Retina (tissue), 1 donor: ENCODE measurements around the gene ADCY3.
"Not testable (repeated sequence)": the region's sequence is repeated elsewhere in the genome, so short reads cannot be mapped to it uniquely, and the experiment has no call there.

Experiments
- DNase-seq: peaks from one replicate; pipeline ENCODE4 v3.0.0-alpha.2; 2016

The ADCY3 gene

DNA sequence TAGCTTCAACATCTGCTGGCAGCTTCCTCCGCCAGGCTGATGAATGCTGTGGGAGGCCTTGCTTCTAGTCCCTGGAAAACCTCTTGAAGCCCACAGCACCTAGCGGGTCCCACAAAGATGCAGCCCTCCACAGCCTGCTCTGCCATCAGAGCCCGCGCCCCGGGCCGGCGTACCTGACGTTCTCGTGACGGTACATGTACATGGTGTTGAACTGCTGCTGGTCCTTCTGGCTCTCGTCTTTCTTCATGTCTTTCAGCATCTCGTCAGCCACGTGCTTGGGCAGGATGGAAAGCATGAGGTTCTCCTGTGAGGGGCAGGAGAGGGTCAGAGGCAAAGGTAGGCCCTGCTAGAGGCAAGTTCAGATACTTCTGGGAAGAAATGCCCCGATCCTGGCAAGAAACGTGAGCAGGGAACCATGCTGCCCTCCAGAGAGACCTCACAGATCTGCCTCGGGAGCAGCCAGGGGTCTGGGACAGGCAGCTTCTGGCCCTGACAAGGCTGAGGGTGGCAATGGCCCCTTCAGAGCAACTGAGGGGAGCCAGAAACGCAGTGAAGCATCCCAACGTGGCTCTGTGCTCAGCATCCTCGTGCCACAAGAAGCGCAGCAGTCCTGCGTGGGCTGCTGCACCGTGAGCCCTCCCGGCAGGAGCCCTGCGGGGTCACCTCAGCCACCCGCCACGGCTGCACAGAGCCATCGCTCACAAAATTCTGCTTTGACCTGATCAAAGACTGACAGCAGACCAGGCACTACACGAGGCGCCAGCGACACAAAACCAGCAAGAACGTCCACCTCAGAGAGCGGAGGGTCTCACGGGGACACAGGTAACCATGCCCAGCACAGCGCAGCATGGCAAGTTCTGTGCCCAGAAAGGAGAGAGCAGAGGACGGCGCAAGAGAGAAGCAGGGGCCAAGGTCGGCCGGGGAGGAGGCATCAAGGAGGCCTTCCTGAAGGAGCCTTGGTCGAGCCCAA is 77.7 kb downstream of the ADCY3 start:
- no peak for DNase-seq

DNA sequence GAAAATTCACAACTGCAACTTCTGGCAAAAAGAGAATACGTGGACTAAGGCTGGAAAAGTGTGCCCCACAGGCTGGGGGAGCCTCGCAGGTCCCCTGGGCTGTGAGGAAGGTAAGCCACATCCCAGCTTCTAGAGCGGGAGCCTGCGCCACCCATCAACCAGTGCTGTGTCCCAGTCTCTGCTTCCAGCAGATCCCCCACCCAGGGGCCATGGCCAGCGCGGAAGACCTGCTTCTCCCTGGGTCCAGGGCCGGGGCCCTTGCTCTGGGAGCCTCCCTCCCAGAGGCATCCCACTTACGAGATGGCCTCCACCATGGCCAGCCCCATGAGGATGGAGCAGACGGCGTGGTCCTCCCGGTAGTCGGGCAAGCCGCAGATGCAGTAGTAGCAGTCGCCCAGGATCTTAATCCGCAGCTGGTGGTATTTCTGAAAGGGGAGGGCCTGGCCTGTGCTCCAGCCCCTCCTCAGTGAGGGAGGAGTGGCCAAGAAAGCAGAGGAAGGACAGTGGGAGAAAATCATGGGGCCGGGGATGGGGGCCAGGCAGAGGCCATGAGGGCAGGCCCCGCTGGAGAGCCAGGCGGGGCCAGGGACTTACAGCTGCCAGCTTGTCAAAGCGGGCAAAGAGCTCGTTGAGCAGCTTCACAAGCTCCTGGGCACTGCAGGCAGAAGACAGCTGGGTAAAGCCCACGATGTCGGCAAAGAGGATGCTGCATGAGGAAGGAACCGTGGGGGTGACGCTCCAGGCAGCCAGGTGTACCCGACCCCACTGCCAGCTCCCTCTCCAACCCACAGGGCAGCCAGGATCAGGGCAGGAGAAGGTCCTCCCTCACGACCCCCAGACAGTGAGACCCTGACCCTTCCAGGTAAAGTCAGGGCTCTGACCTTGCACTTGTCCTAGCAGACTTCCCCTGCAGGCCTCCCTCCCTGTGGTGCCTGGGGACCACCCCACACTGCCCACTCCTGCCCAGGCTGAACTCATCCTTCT is 78.8 kb downstream of the ADCY3 start:
- peak; percentile 23 for DNase-seq

DNA sequence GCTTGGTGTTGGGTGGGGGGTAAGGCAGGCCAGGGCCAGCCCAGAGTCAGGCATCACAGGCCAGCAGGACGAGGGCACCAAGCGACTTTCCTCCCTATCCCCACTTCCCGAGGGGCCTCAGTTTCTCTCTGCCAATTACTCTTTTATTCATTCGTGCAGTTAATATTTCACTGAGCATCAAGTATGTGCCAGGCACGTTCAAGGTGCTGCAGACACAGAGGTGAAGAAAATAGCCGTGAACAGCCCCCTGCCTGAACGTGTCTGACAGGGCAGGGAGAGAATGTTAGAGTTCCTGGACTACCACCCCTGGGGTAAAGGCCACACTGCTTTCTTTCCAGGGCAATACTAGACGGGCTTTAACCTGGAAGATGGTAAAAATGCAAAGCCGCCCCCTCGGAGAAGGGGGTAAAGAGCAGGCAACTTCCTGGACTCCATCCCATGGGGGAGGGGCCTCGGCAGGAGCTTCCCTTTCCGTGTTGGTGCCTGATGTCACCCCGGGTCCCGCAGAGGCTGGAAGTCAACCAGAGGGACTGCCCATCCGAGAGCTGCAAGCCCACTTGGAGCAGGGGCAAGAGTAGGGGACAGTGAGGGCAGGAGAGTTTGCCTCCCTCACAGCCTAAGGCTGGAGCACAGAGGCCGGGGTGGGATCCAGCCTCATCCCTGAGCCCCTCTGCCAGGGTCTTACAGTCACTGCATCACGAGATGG is 79.7 kb downstream of the ADCY3 start:
- DNase-seq, result no peak

DNA sequence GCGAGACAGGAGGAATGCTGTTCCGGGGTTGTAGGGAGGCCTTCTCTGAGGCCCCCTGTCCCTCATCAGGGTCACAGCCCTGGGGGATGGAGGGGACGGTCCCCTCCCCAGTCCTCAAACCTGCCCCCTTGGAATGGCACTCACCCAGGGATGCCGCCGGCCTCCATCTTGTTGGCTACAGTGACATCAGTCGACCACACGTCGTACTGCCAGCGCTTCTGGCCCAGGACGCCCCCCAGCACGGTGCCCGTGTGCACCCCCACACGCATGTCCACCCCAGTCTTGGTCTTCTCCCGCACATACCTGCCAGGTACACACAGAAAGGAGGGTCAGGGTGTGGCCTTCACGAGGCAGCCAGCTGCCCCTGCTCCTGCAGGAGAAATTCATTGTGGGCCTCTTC is 80.3 kb downstream of the ADCY3 start:
- no peak for DNase-seq

DNA sequence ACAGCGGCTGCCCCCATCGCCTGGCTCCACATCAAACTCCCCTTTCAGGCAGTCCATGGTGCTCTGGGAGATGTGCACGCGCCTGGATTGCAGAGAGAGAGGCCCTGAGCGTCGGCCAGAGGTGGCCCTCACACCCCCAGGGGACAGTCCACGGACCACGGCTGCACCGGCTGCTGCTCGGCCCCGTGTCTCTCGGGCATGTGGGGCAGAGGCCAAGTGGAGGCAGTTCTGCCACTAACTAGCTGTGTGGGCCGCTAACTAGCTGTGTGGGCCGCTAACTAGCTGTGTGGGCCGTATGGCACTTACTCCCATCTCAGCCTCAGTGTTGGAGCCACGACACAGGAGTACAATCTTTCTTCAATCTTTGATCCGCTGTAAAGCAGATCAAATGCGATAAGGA is 81.5 kb downstream of the ADCY3 start:
- no peak for DNase-seq

DNA sequence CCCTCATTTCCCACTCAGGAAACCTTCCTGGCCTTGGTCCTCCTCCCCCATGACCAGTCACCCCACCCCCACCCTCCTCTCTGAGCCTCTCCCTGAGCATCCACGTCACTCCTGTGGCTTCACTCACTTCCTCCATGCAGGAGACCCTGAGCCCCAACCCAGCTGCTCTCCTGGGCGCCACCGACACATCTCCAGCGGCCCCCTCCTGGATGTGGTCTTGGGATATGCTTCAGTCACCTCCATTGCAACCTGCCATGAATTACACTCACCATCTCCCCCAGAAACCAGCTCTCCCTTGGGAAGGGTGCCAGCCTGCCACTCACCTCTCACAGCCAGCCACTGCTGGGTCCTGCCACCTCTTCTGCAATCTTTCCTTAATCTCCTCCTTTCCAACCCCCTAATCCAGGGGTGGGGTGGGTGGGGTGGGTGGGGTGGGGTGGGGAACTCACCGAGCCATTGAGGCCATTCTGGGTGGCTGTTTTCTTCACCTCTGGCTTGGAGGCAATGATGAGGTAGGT is 82.0 kb downstream of the ADCY3 start:
- no peak for DNase-seq

DNA sequence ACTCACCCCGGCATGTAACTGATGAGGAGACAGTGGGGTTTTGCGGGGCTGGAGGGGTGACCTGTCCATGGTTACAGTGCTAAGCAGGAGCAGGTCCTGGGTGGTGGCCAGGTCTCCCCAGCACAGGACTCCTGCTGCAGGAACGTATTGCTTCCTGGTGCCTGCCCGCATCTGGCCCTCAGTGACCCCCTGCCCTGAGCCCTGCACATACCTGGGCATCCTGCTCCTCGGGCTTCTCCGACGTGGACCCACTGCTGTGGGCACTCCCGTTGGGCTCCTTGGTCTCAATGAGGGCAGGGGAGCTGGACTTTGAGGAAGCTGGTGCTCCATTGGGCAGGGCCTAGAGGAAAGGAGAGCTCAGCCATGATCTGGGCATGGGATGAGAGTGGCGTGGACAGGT is 83.3 kb downstream of the ADCY3 start:
- DNase-seq, result no peak

DNA sequence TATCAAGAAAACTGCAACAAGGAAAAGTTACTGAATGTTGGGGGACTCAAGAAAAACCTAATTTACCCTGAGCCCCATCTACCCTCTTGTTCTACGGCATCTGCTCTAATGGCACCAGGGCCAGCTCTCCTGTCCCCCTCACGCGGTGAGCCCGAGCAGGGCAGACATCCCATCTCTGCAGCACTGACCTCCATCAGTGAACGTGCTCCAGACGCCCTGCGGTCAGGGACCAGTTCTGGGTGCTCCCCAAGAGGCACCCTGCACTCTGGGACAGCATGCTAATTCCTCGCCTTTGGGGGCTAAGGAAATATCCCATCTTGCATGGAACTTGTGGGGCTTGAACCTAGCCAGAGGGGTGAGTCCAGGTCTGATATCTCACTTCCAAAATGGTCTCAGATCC is 83.8 kb downstream of the ADCY3 start:
- DNase-seq, result no peak

DNA sequence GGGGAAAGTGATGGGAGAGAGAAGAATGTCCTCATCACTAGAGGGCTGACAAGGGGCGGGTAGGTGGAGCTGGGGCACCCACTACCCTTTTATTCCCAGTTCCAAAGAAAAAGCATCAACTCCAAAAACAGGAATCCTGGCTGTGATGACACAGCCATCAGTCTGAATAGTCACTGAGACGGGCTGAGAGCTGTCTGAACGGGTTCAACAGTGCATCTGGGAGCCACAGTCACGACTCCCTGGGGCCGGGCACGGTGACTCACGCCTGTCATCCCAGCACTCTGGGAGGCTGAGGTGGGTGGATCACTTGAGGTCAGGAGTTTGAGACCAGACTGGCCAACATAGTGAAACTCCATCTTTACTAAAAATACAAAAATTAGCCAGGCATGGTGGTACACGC is 84.6 kb downstream of the ADCY3 start:
- DNase-seq, result not testable (repeated sequence)

DNA sequence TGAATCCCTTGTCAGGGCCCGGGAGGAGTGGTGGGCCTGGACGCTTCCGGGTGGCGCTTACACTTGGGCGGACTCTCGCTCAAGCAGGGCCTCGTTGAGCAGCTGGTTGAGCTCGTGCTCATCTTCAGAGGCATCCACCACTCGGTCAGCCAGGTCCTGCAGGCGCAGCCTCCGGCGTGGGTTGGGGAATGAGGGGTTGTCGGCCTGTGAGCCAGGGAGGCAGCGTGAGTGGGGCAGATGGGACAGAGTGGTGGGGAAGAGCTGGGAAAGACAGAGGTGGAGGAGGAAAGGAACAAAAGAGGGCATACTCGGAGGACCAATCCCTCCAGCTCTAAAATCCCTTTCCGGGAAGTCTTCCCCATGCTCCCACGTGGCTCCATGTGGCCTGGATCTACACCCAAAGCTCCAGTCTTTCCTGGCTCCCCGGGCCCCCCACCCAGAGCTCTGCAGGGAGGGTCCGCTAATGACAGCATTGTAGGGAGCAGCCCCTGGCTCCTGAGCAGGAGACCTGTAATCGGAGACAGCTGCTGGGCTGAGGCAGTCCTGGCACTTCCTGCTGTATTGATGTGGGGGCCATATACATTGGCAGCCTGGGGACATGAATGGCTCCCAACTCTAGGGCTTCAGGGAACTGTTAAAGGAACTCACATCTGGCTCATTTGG is 85.2 kb downstream of the ADCY3 start:
- DNase-seq, result no peak

DNA sequence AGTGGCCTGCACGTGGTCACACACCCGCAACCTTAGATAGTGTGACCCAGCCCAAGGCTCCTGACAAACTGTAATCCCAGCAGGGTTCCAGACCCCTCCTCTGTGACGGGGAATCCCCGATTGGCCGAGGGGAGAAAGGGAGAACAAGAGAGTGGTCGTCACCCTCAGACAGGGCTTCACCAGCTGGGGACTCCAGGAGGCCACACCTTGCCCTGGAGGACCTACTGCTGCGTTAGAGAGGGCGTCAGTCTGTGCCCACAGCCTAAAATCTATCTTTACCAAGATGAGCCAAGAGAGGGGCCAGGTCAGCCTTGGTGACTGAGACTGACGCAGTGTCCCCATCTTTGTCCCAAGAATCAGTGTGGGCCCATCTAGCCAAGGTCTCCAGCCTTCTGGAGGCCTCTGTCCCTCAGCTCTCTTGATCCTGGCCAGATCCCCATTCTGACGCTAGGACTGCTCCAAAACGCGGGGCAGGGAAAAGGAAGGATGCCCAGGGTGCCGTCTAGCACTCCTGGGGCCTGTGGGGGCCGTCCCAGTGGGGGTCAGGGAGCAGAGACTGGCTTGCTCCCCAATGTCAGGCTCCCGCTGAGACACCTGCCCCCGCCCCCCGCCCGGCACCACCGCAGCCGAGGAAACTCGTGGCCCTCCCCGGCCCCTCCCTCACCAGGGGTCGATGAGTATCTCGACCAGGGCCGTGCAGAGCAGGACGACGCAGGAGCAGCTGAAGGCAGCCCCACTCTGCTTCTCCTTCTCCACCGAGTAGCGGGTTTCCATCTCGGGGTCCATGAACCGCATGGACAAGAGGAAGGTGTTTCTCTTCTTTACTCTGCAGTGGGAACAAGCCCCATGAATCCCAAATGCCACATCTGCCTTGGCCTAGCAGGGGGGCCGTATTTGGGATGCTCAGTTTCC is 86.0 kb downstream of the ADCY3 start:
- no peak for DNase-seq

DNA sequence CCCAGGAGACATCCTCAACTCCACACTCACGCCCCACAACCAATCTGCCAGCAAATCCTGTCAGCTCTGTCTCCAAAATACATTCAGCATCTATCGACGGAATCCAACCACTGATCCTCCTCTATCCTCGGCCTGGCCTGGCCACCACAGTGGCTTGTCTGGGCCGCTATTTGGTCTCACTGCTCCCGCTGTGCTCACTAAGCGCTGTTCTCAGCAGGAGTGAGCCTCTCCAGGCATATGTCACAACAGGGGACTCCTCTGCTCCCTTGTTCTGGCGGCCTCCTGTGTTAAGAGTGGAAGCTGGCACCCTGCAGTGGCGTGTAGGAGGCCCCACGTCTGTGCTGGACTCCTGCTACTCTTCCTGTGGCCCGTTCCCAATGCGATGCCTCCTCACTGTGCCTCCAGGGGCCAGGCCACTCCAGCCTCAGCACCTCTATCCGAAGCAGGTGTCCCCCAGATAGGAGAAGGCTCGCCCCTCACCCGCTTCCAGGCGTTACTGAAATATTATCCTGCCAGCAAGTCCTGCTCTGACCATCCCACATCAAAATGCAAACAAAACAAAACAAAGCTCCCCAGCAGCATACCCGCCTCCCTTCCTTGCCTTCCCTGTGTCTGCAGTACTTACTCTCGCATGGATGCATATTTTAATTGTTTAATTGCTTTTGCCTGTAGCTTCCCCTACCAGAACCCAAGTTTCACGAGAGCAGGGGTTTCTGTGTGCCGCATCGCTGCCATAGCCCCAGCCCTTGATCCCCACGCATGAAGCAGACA is 86.9 kb downstream of the ADCY3 start:
- peak; percentile 85 for DNase-seq

DNA sequence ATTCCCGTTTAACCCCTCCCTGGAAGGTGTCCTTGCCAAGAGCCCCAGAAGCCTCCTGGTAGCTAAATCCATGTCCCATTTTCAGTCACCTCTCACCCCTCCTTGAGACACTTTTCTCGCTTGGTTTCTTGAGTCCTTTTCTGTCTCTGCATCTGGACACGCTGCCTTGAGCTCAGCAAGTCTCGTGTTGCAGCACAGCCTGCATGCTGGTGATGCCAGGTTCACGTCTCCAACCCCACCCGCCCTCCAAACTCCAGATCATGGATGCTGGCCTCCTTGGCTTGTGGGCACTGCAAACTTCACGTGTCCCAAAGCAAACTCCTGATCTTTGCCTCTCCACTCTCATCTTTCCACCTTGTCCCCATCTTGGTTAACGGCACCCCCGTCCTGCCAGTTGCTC is 87.5 kb downstream of the ADCY3 start:
- DNase-seq, result no peak

DNA sequence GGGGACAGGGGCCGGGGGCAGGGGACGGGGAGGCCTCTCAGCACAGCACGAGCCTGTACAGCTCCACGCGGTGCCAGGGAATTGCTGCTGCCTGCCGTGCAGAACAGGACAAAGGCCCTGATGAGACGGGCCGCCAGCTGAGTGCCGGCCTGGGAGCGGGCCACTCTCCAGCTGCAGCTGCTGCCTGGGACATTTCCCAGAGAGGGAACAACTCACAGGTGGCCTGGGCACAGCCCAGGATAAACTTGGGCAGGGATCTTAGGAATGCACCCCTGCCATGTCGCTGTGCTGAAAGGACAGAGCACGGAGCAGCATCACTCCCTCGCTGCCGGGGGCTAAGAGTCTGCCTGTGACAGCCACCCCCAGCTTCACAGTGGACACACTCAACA is 88.0 kb downstream of the ADCY3 start:
- peak; percentile 72 for DNase-seq

DNA sequence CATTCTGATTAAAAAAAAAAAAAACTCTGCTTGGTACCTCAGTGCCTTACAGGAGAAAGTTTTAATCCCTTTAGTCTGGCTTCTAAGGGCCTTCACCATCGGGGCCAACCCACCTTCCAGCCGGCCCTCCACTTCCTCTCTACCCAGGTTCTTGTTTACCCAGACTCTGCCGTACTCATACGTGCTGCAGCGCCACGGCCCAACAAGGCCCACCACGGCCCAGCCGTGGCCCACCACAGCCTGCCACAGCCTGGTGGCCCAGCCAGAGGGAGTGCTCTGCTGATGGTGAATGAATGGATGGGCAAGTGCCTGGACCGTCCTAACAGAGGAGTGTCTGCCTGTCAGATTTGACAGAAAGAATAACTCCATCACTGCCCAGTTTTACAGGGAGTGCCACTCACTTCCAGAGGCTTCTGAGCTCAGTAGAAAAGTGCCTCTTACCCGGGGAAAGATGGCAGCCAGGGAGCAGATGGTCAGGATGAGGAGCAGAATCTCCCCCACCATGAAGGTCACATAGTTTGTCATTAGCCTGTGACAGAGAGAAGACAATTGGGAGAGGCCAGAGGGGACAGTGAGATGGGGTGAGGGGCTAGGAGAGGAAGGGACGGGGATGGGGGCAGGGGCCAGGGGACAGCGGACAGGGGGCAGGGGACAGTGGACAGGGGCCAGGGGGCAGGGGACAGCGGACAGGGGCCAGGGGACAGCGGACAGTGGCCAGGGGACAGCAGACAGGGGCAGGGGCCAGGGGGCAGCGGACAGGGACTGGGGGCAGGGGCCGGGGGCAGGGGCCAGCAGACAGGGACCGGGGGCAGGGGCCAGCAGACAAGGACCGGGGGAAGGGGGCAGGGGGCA is 88.6 kb downstream of the ADCY3 start:
- peak; percentile 24 for DNase-seq

DNA sequence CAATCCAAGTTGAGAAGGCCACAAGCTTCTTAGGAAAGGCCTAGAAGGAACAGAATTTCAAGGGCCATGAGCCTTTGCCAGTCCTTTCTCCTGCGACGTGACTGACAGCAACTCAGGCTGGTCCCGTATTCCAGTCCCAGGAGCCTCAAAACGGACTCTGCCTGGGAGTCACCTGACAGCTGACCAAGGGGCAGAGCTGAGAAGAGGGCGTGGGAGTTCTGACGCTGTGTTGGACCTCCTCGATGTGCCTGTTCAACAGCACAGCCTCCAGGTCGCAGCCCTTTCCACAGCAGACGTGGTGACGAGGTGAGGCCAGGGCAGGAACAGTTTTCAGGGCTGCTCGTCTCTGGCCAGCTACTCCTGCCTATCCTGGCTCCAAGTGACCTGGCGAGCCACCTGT is 89.3 kb downstream of the ADCY3 start:
- peak; percentile 6 for DNase-seq

DNA sequence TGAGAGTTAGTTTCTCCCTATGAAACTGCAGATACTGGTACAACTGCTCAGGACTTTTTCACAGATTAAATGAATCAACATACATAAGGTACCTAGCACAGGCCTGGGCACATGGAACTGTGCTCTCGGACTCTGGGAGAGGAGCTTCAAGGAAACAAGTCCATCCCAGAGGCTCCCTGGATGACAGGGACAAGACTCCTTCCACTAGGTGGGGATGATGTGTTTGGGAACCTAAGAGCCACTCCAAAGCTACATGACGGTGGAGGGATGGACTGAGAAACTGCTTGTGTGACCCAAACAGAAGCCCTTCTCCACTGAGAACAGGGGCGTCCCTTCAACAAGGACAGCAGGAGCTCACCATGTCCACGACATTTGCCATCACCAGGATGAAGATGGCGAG is 89.7 kb downstream of the ADCY3 start:
- DNase-seq, result peak; percentile 13

DNA sequence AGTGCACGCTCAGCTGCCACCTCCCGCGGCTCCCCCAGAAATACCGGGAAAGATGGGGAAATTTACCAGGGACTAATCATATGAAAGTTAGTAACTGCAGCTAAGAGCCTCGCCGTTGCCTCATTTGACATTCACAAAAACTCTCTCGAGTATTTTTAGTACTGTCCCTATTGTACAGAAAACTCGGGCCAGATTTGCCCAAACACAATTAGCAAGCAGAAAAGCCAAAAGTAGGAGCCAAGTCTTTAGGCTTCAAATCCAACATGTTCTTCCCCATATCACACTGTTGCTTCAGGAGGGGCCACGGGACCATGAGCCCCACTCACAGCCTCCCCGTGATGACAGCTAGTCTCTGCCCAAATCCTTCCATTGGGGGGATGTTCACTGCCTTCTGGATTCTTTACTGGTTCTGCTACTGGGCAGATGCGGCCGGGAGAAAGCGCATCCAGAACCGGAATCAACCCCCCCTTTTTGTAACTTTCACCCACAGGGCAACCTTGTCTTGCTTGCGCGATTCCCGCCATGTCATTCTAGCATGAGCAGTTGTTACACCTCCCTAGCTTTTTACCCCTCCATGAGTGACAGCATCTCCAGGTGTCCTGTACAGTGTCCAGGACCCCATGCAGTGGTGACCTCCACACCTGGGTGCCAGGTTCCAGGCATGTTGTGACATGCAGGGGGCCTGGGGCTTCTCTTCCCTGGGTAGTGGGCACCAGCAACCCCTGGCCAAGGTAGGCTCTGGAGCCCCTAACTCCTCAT is 91.6 kb downstream of the ADCY3 start:
- no peak for DNase-seq
